Smooth muscle cell of the brain vasculature (primary cell): ENCODE measurements around the gene RAB6A.

ENCODE experiments used
- DNase-seq: peaks from one replicate; pipeline ENCODE4 v3.0.0-alpha.2; 2012; ENCODE audit warnings: low read depth, low spot score

Gene RAB6A

DNA sequence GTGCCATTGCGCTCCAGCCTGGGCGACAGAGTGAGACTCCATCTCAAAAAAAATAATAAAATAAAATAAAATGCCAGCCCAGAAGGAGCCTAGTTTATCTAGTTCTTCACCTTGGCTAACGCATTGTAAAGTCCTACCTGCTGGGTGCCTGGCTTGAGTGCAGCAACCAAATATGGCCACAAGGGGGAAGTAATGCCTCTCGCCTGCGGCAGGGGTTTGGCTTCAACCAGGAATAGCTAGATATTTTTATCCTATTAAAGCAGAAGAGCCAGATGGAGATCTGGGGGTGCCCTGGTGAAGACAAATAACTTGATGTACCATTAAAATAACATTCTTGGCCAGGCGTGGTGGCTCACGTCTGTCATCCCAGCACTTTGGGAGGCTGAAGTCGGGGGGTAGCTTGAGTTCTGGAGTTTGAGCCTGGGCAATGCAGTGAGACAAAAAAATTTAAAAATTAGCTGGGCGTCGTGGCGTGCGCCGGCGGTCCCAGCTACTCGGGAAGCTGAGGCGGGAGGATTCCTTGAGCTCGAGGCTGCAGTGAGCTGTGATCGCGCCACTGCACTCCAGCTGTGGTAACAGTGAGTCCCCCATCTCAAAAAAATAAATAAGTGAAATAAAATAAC is 135.1 kb downstream of the RAB6A start:
- DNase-seq = no peak
